Right renal cortex interstitium (tissue), 3 donors: Measurements from ENCODE around the gene MYOCD. TPM values are rescaled to one million over a fixed set of nuclear protein-coding genes. Genes with fewer than 3 reads are reported as not detected.

ENCODE experiments used
- DNase-seq, 3 donors: peaks; one replicate each; pipeline ENCODE4 v3.0.0-alpha.2; 2013; ENCODE audit warnings: low read depth in 3 of 3, low spot score in 2 of 3
- polyA plus RNA-seq, 3 donors: library from polyadenylated mRNA; unstranded; fragments of 120-200 nt; gene quantifications; one replicate each; pipeline ENCODE4 v1.2.1, GENCODE V29; 2013; ENCODE audit not compliant: insufficient read length in 3 of 3

Gene MYOCD
- polyA plus RNA-seq, 3 donors, result 3.8 to 5.8 (median 4.0) TPM

DNA sequence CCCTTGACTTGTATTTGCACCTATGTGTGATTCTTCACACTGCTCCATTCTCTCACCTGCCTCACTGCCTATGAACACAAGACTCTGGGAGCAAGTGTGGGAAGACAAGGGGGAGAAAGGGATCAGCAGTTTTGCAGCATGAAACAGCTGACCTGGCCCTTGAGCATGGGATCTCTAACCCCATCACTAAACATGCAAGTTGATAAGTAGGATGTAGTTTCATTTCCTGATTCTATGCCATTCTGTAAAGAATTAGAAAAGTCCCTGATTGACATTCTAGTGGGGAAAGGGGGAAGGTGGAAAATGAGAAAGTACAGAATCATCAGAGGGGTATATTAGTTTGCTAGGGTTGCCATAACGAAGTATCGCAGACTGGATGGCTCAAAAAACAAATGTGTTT is 25.3 kb upstream of the MYOCD start:
- DNase-seq, result no peak

DNA sequence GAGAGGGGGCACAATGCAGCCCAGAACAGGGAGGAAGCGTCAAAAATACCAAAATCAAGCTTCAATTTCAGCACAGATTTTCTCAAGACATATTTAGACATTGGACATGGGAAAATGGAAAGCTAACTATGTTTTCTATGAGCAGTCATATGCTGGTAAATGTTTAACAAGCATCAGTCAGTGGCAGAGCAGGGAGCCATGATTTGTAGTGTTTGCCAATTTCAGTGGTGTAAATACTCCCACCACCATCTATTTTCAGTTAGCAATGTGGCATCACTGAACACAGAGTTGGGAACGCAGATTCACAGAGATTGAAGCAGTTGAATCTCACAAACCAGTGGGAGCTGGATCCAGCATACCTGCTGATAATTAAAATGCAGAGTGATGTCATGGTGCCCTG is 24.6 kb upstream of the MYOCD start:
- DNase-seq, result no peak

DNA sequence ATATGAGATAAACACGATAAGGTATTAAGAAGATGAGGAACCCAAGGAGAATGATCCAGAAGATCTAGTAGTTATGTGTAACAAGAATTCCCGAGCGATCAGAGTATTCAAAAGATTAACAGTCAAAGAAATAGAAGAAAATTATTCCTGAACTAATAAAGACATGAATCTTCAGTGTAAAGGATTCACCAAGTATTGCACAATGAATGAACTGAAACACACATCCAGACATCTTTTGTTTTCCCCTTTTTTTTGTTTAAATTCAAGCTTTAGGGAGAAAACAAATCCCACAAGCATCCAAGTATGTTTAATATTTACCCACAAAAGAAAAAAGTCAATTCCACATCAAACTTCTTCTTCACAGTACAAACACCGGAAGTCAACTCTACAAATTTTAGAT is 23.7 kb upstream of the MYOCD start:
- DNase-seq, result no peak

DNA sequence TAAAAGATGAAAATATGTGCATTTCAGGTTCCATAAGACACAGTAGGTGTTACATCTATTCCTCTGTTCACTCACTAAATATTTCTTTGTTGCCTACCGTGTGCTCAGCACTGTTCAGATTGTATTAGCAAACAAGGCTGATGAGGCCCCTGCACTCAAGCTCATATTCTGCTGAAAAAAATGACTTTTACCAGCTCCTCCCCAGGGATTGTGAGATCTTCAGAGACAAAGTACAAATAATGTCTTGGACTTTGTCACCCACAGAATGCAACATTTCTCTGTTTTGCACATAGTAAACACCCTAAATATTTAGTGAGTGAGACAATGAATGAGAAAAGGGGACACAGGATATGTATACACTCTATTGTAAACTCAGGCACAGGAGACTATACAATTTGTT is 21.9 kb upstream of the MYOCD start:
- DNase-seq, result no peak

DNA sequence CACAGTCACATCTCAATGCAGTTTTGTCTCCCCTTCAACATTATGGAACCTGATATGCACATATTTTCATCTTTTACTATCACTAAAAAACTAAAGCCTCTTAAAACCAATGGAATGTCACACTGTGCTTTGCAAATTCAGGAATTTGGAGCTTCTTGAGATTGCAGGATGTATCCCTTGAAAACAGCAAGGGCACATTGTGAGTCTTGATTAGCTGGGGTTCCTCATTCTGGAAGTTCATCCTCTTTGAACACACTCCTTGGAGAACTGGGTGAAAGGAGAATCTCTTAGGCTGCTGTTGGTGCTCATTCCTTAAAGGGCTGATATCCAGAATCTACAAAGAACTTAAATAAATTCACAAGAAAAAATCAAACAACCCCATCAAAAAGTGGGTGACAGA is 21.1 kb upstream of the MYOCD start:
- DNase-seq, result no peak

DNA sequence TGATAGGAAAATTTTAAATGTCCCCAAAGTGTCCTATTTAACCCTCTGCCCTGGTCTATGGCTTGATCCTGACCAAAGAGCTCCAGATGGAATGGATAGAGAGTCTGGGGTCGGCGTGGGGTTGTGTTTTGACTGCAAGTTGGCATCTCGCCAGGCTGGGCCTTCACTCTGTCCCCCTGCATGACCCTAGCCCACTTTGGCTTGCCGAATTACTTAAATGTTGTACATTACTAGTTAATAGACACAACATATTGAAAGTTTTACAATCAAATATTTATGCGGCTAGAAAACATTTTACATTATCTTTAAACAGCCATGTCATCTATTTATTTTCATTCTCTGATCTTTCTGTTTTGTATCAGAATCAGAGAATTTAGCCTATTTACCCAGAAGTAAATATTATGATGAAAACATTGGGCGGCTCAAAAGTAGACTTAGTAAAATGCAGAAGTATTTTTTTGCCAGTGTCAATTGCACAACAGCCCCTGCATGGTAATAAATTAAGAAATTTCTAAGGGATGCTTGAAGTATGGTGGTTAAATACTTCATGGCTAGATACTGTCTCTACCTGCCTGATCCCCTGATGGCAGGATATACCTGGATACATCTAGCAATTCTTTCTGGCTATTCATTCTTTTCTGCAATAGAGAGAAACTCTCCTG is 18.8 kb upstream of the MYOCD start:
- no peak for DNase-seq

DNA sequence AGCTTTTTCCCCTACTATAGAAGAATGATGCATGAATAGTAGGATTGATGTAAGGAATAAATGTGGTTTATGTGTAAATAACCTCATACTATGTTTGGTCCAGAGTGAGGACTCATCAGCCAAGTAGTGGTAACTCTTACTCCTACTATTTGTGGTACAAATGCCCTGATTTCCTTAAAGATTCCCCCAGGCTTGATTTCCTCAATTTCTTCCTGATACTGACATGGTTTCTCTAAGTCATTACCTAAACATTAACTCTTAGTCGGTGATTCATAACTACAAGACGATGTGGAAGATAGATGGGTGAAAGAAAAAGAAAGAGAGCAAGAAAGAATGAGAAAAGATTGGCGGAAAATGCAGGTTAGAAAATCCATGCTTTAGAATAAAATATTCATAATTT is 17.2 kb upstream of the MYOCD start:
- DNase-seq, result no peak

DNA sequence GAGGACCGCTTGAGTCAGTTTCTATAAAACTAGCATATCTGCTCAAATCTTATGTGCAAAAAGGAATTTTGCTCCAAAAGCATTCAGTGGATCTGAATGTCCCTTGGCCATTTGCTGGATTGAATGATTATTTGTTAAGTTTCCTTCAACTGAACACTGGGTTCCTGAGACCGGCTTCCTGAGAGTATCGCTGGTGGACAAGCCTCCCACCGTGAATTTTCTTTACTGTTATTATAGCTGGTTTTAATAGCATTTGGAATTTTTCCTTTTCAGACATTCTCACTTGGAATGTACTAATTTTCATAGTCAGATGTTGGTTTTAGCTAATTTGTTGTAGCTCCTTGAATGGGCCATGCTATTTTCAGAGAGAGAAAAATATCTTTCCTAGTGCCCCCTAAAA is 9.8 kb upstream of the MYOCD start:
- DNase-seq, result no peak

DNA sequence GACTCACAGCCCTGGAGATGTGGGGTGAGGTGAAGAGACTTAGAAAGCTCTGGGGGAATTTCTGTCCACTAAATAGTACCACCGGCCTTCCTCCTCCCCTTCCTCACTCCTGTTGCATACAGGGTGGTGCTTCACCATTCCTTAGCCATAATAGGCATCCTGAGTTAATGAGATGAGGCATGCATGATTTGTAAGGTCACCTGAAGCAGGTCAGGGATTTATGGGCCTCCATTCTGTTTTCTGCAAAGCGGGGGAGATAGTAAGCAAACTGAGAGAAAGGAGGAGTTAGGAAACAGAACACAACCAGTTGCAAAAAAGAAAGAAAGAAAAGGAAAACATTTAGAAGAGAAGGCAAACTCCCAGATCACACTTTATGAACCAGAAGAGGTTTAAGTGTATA is 9.3 kb upstream of the MYOCD start:
- peak in 1 of 3 donors; percentile 54 for DNase-seq

DNA sequence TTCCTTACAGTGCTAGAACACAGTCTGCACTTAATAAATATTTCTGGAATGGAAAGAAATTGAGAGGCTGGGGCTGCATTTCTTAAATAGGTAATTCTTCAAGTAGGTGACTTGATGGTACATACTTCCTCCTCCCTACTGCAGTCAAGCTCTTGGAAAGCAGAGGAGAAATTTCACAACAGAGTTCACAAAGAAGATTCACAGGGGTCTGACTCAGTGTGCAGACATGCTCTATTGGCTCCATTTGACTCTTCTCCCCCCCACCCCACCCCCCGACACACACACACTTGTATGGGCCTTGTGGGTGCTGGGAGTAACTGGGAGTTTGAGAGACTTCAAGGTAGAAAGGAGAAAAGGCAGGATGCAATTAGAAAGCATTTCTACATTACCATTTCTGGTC is 6.2 kb upstream of the MYOCD start:
- no peak for DNase-seq

DNA sequence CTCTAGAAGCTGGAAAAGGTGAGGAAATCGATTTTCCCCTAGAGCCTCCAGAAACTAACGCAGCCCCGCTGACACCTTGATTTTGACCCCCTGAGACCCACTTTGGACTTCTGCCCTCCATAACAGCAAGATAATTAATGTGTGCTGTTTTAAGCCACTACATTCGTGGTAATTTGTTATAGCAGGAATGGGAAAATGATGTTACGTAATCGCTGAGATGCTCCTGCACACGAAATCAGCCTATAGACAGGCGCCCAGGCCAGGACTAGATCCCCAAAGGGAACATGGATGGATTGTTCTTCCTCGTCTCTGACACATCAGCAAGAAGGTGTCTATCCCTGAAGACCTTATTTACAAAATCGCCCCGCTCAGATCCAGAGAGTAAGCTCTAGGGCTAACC is 1.4 kb upstream of the MYOCD start:
- DNase-seq, result no peak

DNA sequence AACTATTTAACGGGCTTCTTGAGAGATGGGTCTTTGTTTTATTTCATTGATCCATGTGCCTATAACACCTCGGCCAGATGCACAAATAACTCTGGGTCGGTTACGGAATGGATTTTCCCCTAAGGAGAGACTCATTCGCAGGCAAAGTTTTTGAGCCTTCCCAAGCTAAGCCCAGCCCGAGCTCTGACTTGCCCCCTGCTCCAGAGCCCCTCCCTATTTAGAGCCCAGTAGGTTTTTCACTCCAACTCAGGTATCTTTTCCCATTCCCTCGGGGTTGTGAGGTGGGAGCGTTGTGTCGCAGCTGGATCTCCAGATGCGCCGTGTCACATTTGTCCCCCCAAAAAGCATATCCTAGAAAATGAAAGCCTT is 812 bp upstream of the MYOCD start:
- DNase-seq, result no peak

DNA sequence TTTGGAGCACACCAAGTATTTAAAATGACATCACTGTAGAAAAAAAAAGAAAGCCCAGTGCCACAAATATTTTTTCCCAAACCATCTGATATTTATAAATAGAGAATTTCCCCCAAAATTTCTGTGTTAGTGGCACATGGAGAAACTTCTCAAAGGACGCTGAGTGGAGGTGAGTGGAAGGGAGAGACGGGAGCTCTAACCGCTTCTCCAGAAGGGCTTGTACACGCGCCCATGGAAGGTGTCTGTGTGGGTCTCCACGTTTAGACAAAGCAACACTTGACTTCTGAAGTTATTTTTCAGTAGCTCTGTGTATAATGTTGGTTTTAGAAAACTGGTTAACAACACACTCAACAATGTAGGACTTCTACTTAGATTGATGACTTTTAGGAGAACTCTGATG is 1.0 kb downstream of the MYOCD start:
- no peak for DNase-seq

DNA sequence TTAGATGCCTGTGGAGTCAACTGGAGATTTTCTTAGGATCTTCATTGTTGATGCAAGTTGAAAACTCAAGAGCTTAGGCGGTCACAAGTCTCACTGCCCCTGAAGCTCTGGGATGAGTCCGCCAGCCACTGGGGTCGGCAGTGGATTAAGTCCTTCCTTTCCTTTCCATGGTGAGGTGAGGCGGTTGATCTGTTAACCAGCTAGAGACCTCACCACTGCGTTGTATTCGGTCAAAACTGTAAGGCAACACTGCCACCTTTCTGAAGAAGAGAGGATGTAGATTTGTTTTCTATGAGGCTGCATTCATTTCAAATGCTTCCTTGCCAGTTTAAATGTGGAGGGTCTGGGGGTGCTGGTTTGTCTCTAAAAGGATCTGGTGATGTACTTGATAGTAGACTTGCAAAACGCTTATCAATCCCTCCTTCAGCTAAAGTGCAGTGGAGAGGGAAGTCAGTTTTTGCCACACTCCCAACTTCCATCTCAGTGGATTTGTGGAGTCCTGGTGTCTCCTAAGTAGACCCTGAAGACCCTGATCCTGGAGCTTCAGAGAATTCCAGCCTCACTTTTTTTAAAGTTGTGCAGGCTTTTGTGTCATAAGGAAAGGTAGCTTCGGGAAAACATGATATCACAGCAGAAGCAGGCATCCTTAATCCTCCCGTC is 1.7 kb downstream of the MYOCD start:
- peak in 1 of 3 donors; percentile 45 for DNase-seq

DNA sequence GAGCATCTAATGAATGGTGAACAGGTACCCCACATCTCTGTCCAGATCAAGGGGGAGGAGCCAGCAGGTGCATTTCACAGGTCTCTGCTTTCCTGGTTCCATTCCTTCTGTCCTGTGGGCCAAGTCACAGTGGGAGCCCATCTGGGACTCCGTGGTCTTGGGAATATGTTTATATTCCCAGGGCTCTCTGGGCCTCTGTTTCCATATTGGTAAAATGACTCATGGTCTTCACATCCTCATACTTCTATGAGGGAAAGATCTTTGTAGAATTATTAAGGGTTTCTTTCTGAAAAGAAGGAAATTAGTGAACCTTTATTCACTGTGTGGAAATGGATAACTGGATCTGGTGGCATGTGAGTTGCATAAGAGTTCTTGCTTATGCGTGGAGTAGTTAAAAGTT is 6.2 kb downstream of the MYOCD start:
- no peak for DNase-seq

DNA sequence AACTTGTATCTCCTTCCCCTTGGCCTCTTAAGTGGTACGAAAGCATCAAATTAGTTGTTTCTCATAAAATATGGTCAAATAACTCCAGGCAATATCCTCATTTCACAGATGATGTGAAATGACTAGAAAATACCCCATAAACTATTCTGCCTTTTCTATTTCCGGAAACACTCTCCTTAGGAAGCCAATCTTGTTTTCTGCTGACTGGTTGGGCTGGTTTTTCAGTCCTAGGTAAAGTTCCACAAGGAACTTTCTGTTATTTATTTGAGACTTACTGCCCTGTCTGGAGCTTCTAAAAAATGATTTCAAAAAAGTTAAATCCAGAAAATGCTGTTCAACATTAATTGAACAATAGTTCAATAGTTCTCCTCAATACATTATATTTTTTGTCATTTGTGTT is 7.3 kb downstream of the MYOCD start:
- no peak for DNase-seq

DNA sequence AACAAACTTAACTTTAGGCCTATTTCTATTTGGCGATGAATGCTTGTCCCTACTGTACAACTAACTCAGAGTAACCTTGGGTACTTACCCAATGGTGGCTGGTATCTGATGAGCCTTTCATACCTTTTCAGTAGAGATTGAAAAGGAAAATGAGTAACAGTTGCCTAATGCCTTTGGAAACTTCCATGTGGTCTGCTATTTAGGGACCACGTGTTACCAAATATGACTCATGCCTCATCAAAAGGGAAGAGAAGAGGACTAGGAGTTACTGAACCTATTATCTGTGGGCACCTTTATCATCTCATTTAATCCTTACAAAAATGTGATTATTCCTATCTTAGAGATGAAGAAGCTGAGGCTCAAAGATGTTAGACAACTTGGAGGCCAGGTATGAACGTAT is 8.1 kb downstream of the MYOCD start:
- no peak for DNase-seq

DNA sequence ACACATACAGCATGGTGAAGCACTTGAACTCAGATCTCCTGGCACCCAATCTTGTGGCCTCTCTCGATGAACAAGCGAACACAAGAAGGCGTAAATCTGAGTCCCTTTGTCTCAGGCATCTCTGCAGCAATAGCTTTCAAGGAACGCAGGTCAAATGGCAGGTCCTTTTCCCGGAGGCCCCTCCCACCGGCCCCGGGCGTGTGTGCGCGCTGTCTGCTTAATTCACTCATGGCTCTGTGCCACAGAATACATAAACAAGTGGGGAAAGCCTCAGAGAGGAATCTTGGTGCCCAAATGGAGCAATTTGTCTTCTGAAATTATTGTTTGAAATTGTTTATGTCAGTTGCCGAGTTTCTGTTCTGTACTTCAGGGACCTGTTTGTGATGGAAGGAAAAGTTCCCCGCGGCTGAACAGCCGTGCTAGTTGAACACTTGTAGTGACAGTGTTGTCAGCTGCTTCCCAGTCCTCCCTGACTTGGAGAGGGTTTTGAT is 14.8 kb downstream of the MYOCD start:
- no peak for DNase-seq

DNA sequence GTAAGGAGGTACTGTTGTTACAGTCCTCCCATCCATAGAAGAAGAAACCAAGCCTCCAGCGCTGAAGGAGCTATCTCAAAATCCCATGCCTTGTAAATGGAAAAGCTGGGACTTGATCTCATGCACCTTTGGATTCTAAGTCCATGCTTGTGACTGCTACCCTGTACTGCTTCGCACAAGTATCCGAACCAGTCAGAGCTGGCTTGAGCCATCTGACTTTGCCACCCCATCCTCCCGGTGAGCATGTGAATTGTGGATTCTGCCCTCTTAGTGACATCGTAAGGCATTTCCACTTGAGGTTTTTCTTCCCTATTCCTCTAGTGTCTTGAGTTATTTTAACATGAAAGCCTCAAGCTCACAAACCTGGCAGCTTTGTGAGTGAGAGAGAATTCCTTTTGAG is 15.3 kb downstream of the MYOCD start:
- no peak for DNase-seq

DNA sequence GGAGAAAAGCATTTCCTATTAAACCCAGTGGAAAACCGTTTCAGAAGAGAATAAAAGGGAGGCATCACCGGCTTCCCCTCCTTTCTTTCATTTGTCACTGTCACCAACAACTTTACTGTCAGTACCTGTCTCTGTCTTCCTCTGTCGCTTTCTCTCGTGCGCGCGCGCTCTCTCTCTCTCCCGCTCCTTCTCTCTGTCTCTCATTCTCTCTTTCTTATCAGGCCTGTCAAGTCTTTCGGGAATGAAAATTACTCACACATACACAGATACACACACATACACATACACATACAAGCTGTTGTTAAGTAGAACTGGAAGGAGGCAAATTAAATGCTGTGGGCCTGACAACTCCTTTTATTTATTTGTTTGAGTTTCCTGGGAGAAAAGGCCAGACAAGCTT is 17.6 kb downstream of the MYOCD start:
- DNase-seq, result no peak

DNA sequence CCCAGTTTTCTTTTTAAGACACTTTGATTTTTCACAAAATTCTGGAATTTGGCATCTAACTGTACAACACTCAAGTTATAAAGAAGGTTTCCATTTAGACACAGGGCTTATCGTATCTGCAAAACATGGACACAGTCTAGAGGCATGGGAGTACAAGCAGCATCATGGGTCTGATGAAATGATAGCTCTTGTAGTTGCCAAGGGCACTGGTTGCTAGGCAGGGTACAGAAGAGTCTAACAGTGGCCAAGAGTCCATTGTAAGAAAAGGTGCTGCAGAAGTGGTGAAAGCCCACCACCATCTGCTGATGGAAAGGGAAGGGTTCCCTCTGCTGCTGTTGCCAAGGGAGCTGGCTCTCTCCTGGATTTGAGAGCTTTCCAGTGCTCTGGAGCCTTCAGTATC is 20.8 kb downstream of the MYOCD start:
- DNase-seq, result no peak

DNA sequence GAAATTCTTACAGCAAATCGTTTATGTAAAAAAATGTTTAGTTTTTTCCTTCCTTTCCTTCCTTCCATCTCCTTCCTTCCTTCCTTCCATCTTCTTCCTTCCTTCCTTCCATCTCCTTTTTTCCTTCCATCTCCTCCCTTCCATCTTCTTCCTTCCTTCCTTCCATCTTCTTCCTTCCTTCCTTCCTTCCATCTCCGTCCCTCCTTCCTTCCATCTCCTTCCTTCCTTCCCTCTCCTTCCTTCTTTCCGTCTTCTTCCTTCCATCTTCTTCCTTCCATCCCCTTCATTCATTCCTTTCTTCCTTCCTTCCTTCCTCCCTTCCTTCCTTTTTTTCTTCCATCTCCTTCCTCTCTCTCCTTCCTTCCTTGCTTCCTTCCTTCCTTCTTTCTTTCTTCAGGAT is 22.7 kb downstream of the MYOCD start:
- DNase-seq, result no peak

DNA sequence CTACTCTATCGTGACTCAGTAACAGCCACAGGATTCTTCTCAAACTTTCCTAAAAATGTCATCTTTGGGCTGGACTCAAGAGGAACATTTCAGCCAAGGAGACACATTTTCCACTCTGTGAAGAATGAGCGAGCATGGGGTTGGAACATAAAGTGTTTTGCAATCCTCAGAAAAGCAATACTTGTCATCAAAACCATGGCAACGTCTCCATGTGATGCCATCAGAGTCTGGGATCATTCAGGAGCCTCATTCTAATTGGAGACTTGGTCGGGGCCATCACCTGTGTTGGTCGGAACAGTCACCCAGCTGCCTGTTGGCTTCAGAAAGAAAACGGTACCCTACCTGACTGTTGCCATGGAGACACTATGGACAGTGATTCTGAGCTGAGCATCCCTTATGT is 25.5 kb downstream of the MYOCD start:
- no peak for DNase-seq
